Cardiac muscle cell (in vitro differentiated cells and primary cell): Measurements from ENCODE around the gene KANK2. TPM values are rescaled to one million over a fixed set of nuclear protein-coding genes. Genes with fewer than 3 reads are reported as not detected.
A peak's percentile ranks its signal among the peaks of the same experiment; 100 is the strongest.

ENCODE experiments used
- DNase-seq, 2 donors: peaks; one replicate each; pipeline versions ENCODE4 v3.0.0 to v3.0.0-alpha.2; 2010 to 2017; ENCODE audit warnings: low read depth in 1 of 2, low spot score in 1 of 2
- H3K27ac ChIP-seq: fragments of 200-600 bp; sonication (generic); 2 replicates; pipeline ENCODE4 v1.5.1; 2016
- H3K27me3 ChIP-seq: fragments of 200-600 bp; sonication (generic); 2 replicates; pipeline ENCODE4 v1.6.0; 2016; ENCODE audit warnings: control low read depth
- H3K36me3 ChIP-seq: fragments of 200-600 bp; sonication (generic); 2 replicates; pipeline ENCODE4 v1.5.1; 2016; ENCODE audit warnings: control low read depth
- H3K4me1 ChIP-seq: fragments of 200-600 bp; sonication (generic); 2 replicates; pipeline ENCODE4 v1.8.1; 2017; ENCODE audit warnings: low read depth, mild to moderate bottlenecking, mixed run types
- H3K4me3 ChIP-seq: fragments of 200-600 bp; sonication (generic); 2 replicates; pipeline ENCODE4 v1.5.1; 2016; ENCODE audit warnings: mild to moderate bottlenecking
- H3K9me3 ChIP-seq: fragments of 200-600 bp; sonication (generic); 2 replicates; pipeline ENCODE4 v1.5.1; 2017; ENCODE audit warnings: low read depth, mild to moderate bottlenecking, control low read depth
- CTCF ChIP-seq: IDR thresholded peaks from 2 replicates; pipeline ENCODE4 v1.5.1; 2012; ENCODE audit warnings: low read depth, mild to moderate bottlenecking, low read length
- polyA plus RNA-seq: library from polyadenylated mRNA; unstranded; fragments of >200 nt; fragmentation: Nextera tagmentation; extraction: Ambion mirVana; gene quantifications from 2 replicates; pipeline ENCODE4 v1.2.1, GENCODE V29; 2016
- total RNA-seq: library from RNA; depleted of rRNA; stranded (reverse); fragments of >200 nt; gene quantifications from 2 replicates; pipeline ENCODE4 v1.2.3, GENCODE V29; 2016

Gene KANK2
- total and polyA plus RNA-seq, 2 experiments from 2014 or later: 38.9 to 106 TPM

DNA sequence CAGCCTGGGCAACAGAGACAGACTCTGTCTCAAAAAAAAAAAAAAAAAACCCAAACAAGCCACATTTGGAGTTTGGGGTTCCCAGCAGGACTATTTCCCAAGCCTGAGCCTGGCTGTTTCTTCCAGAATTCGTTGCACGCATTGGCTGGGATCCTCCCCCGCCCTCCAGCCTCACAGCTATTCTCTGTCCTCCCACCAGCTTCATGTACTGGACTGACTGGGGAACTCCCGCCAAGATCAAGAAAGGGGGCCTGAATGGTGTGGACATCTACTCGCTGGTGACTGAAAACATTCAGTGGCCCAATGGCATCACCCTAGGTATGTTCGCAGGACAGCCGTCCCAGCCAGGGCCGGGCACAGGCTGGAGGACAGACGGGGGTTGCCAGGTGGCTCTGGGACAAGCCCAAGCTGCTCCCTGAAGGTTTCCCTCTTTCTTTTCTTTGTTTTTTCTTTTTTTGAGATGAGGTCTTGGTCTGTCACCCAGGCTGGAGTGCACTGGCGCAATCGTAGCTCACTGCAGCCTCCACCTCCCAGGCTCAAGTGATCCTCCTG is 81.4 kb downstream of the KANK2 start:
- Histone ChIP-seq H3K36me3 (peaks cover 82% of the 10 kb centered on the region), H3K4me1 (no peaks in the 10 kb centered on the region), H3K27ac (peak overlapping the region; percentile 60), H3K27me3 (no peaks in the 10 kb centered on the region), H3K9me3 (no peaks in the 10 kb centered on the region), H3K4me3 (no peak overlapping the region)
- no peak for TF ChIP-seq CTCF
- DNase-seq: no peak

GRCh38 chr19:11115042-11115441 is 82.3 kb downstream of the KANK2 start:
- Histone ChIP-seq H3K27me3 (no peaks in the 10 kb centered on the region), H3K9me3 (no peaks in the 10 kb centered on the region), H3K4me1 (no peaks in the 10 kb centered on the region), H3K27ac (peak overlapping the region; percentile 68), H3K4me3 (no peak overlapping the region), H3K36me3 (peaks cover 82% of the 10 kb centered on the region)
- DNase-seq: no peak
- no peak for TF ChIP-seq CTCF

Other genes with a start within 250 kb of the KANK2 start
- gene SMARCA4, start 236.5 kb downstream of the KANK2 start, total RNA-seq: 135 and 212 TPM in 2 replicates
- 178 and 181 TPM in 2 replicates for gene SMARCA4, start 236.5 kb downstream of the KANK2 start, polyA plus RNA-seq
- gene LDLR, start 108.1 kb downstream of the KANK2 start, total RNA-seq: 98.6 and 120 TPM in 2 replicates
- gene LDLR, start 108.1 kb downstream of the KANK2 start, polyA plus RNA-seq: 57.8 and 107 TPM in 2 replicates
- 15.8 and 127 TPM in 2 replicates for gene SPC24, start 41.8 kb downstream of the KANK2 start, total RNA-seq
- gene SPC24, start 41.8 kb downstream of the KANK2 start, polyA plus RNA-seq: 7.1 and 25.8 TPM in 2 replicates
- gene ANGPTL8, start 42.1 kb upstream of the KANK2 start, total RNA-seq: 1.5 TPM in 1 of 2 replicates, not detected in the other
- gene ANGPTL8, start 42.1 kb upstream of the KANK2 start, polyA plus RNA-seq: 0.71 and 1.7 TPM in 2 replicates
- 9.1 and 75.6 TPM in 2 replicates for gene DOCK6, start 65.0 kb upstream of the KANK2 start, total RNA-seq
- 12.2 and 21.5 TPM in 2 replicates for gene DOCK6, start 65.0 kb upstream of the KANK2 start, polyA plus RNA-seq
- gene TSPAN16, start 98.6 kb upstream of the KANK2 start, total RNA-seq: not detected in 2 replicates
- not detected in 2 replicates for gene TSPAN16, start 98.6 kb upstream of the KANK2 start, polyA plus RNA-seq
- 14.6 and 19.1 TPM in 2 replicates for gene RAB3D, start 142.1 kb upstream of the KANK2 start, total RNA-seq
- gene RAB3D, start 142.1 kb upstream of the KANK2 start, polyA plus RNA-seq: 10.2 and 10.8 TPM in 2 replicates
- gene TMEM205, start 148.7 kb upstream of the KANK2 start, total RNA-seq: 137 and 250 TPM in 2 replicates
- 110 and 154 TPM in 2 replicates for gene TMEM205, start 148.7 kb upstream of the KANK2 start, polyA plus RNA-seq
- gene CCDC159, start 149.0 kb upstream of the KANK2 start, total RNA-seq: 3.8 and 9.3 TPM in 2 replicates
- 8.7 and 9.7 TPM in 2 replicates for gene CCDC159, start 149.0 kb upstream of the KANK2 start, polyA plus RNA-seq
- 7.3 and 13.4 TPM in 2 replicates for gene PLPPR2, start 157.9 kb upstream of the KANK2 start, total RNA-seq
- 14.9 and 15.6 TPM in 2 replicates for gene PLPPR2, start 157.9 kb upstream of the KANK2 start, polyA plus RNA-seq
- 2.1 and 5.4 TPM in 2 replicates for gene SWSAP1, start 177.1 kb upstream of the KANK2 start, total RNA-seq
- gene SWSAP1, start 177.1 kb upstream of the KANK2 start, polyA plus RNA-seq: 7.2 and 7.5 TPM in 2 replicates
- 47.1 and 53.7 TPM in 2 replicates for gene EPOR, start 186.8 kb upstream of the KANK2 start, total RNA-seq
- gene EPOR, start 186.8 kb upstream of the KANK2 start, polyA plus RNA-seq: 46.8 and 54.0 TPM in 2 replicates
- gene RGL3, start 221.8 kb upstream of the KANK2 start, total RNA-seq: 29.2 and 52.1 TPM in 2 replicates
- gene RGL3, start 221.8 kb upstream of the KANK2 start, polyA plus RNA-seq: 32.2 and 38.9 TPM in 2 replicates
- 3.8 and 3.9 TPM in 2 replicates for gene ODAD3, start 237.6 kb upstream of the KANK2 start, total RNA-seq
- gene ODAD3, start 237.6 kb upstream of the KANK2 start, polyA plus RNA-seq: 3.4 and 5.1 TPM in 2 replicates
- gene PRKCSH, start 238.1 kb upstream of the KANK2 start, total RNA-seq: 122 and 151 TPM in 2 replicates
- gene PRKCSH, start 238.1 kb upstream of the KANK2 start, polyA plus RNA-seq: 135 and 162 TPM in 2 replicates